Measurements from ENCODE around the gene MAEA.

Gene MAEA

GRCh38 chr4:1289207-1290164, at the start of gene MAEA:
Gene MAEA (plus strand): TSS chr4:1289891. CDS start chr4:1289914, 23 bp downstream.
- DNase-seq = peak; percentile 97

GRCh38 chr4:1239950-1240307, 49.8 kb upstream of the MAEA start:
- DNase-seq = no peak

GRCh38 chr4:1240721-1241465, 48.8 kb upstream of the MAEA start:
- no peak for DNase-seq

GRCh38 chr4:1241466-1241935, 48.2 kb upstream of the MAEA start:
- no peak for DNase-seq

- DNase-seq = no peak
These were observed 47.7 kb upstream of the MAEA start for GRCh38 chr4:1241936-1242505.

GRCh38 chr4:1242506-1243450, 46.9 kb upstream of the MAEA start:
- DNase-seq = no peak

- no peak for DNase-seq
These were observed 46.1 kb upstream of the MAEA start for GRCh38 chr4:1243451-1244080.

- no peak for DNase-seq
These were observed 45.4 kb upstream of the MAEA start for GRCh38 chr4:1244081-1244977.

GRCh38 chr4:1244978-1245471, 44.7 kb upstream of the MAEA start:
- DNase-seq = no peak

- DNase-seq = no peak
These were observed 44.1 kb upstream of the MAEA start for GRCh38 chr4:1245481-1246051.

- DNase-seq = no peak
These were observed 43.4 kb upstream of the MAEA start for GRCh38 chr4:1246111-1246881.

GRCh38 chr4:1246901-1247863, 42.5 kb upstream of the MAEA start:
- no peak for DNase-seq

- DNase-seq = no peak
These were observed 41.8 kb upstream of the MAEA start for GRCh38 chr4:1247864-1248244.

- DNase-seq = peak; percentile 79
These were observed 41.2 kb upstream of the MAEA start, which contains the start of gene CTBP1 for GRCh38 chr4:1248245-1249147. Gene CTBP1 (minus strand): TSS chr4:1249130. CDS start chr4:1241331, 7,799 bp downstream.

- DNase-seq = peak; percentile 59
These were observed 40.5 kb upstream of the MAEA start for GRCh38 chr4:1249148-1249730.

- DNase-seq = no peak
These were observed 39.8 kb upstream of the MAEA start for GRCh38 chr4:1249731-1250526.

Data from NCI-H1092 treated with DMSO at 0.1 percent for 48 hours (cell line).